SK-N-SH (cell line): Measurements from ENCODE around the gene ZNF688.

Source experiments
- EP300 ChIP-seq, 2 experiments: IDR thresholded peaks; 2 replicates each; pipeline versions ENCODE4 v1.4.0 to v1.6.1; 2012; ENCODE audit warnings: borderline replicate concordance in 1 of 2, low read depth in 1 of 2, low read length in 1 of 2
- EZH2phosphoT487 ChIP-seq: fragments of 200-600 bp; sonication (generic); IDR thresholded peaks from 2 replicates; pipeline ENCODE4 v1.6.1; 2017; ENCODE audit warnings: low read depth, mixed run types, mild to moderate bottlenecking, antibody characterized with exemption, moderate library complexity, borderline replicate concordance
- GABPA ChIP-seq: IDR thresholded peaks from 2 replicates; pipeline ENCODE4 v1.4.0; 2012; ENCODE audit warnings: low read depth, mild to moderate bottlenecking
- TCF12 ChIP-seq: IDR thresholded peaks from 2 replicates; pipeline ENCODE4 v1.4.0; 2012
- TF ChIP-seq, protein P1 (sequence below): fragments of 200-600 bp; sonication (generic); IDR thresholded peaks from 2 replicates; pipeline ENCODE4 v1.6.1; 2017; ENCODE audit warnings: antibody characterized with exemption, mild to moderate bottlenecking, moderate library complexity

DNA sequence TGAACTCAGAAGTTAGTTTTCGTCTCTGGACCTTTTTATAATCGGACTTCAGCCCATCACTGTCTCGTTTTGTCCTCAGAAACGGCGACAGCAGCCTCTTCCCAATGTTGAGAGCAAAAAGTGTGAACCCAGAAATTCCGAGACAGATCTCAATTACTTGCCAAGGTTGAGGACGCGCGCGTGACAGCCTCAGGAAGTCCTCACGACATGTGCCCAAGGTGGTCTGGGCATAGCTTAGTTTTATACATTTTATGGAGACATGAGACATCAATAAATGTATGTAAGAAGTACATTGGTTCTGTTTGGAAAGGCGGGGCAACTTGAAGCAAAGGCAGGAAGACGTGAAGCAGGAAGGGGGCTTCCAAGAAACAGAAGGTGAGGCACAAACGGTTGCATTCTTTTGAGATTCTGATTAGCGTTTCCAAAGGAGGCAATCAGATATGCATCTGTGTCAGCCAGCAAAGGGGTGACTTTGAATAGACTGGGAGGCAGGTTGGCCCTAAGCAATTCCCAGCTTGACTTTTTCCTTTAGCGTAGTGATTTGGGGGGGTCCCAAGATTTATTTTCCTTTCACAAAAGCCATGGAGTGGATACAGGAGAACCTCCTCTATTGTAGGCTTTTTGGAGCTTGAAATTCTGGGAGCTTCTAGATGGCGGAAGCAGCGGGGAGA is 36.3 kb downstream of the ZNF688 start:
- TF ChIP-seq EP300 (IDR thresholded peaks at IDR 0.05; ENCODE audit: borderline replicate concordance in 1 of 2, low read depth in 1 of 2, low read length in 1 of 2), result no peak
- TF ChIP-seq, protein P1, sequence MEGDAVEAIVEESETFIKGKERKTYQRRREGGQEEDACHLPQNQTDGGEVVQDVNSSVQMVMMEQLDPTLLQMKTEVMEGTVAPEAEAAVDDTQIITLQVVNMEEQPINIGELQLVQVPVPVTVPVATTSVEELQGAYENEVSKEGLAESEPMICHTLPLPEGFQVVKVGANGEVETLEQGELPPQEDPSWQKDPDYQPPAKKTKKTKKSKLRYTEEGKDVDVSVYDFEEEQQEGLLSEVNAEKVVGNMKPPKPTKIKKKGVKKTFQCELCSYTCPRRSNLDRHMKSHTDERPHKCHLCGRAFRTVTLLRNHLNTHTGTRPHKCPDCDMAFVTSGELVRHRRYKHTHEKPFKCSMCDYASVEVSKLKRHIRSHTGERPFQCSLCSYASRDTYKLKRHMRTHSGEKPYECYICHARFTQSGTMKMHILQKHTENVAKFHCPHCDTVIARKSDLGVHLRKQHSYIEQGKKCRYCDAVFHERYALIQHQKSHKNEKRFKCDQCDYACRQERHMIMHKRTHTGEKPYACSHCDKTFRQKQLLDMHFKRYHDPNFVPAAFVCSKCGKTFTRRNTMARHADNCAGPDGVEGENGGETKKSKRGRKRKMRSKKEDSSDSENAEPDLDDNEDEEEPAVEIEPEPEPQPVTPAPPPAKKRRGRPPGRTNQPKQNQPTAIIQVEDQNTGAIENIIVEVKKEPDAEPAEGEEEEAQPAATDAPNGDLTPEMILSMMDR, result no peak
- no peak for TF ChIP-seq TCF12
- TF ChIP-seq EZH2phosphoT487, result no peak
- no peak for TF ChIP-seq GABPA
